ENCODE data around the gene EPM2A.

The EPM2A gene

DNA sequence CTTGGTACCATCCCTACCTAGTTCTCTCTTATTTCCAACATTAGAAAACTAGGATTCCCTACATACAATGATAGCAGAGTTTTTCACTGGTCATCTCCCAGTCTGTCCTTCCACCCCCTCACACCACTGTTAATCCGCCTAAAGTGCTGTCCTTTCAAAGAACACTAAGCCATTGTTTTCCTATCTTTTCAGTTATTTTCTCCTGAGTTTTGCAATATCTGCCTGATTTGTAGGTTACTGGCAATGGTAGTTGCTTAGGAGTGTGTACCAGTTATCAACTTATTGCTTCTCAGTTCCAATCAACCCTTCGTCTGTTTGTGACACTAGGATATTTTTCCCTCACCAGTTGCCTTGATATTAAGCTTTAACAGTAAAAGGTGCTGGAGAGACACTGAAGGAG lies 135.0 kb downstream of the EPM2A start:
- no peak for DNase-seq

DNA sequence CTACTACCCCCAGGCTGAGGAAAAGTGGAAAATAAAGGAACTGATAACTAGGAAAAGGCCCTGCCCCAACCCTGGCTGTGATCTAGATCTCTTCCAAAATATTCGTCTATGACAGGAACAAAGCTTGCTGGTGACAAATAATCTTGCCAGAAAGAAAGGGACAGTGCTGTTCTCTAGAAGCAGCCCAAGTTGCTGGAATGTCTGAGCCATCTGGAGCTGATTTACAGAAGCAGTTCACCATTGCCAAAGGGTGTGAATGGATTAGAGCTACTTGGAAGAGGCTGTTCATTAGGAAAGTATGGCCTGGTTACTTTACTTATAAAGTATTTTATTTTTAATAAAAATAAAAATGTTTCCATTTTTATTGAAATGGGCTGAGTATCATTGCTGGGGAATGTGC lies 146.3 kb downstream of the EPM2A start:
- DNase-seq: no peak

DNA sequence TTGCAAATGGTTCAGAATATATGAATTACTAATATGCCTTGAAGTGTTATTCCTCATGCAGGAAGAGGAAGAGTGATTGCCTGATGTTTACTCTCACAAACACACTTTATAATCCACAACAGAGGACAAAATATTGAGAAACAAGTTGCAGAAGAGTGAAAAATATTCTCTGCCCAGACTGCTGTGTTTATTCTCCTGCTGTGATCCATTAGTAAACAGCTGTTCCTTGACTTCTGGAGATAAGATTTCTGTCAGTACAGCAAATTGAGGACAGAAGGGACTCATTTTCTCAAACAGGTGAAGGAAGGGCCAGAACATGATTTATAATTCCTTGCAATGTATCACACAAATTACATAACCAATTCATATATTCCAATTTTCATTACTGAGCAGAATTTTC lies 148.0 kb downstream of the EPM2A start:
- DNase-seq: no peak

DNA sequence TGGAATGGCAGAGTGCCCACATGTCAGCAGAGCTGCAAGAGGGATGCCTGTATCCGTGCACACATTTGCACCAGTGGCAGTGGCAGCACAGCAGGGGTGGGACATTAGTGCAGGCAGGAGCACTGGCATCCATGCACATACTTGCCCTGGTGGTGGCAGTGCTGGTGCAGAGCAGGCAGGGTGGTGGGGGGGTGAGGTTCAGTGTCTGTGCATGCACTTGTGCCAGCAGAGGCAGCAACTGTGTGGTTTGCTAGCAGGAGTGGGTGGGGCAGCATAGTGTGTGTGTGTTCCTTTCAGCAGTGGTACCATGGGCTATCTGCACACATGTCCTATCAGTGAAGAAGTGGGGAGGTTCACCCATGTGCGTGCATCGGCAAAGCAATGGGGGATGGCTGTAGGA lies 151.6 kb downstream of the EPM2A start:
- DNase-seq: no peak

All from EL (cell line).